NCI-H1436 treated with DMSO at 0.1 percent for 48 hours (cell line): ENCODE measurements around the gene ITGB5.
"Not testable (repeated sequence)": the region's sequence is repeated elsewhere in the genome, so short reads cannot be mapped to it uniquely, and the experiment has no call there.

Experiments
- DNase-seq: peaks from one replicate; lab custom pipeline; 2025; lab: John Stamatoyannopoulos, UW

ITGB5 gene

GRCh38 chr3:124787476-124788195 is 99.5 kb downstream of the ITGB5 start:
- no peak for DNase-seq

GRCh38 chr3:124786511-124787241 is 100.5 kb downstream of the ITGB5 start:
- DNase-seq: no peak

GRCh38 chr3:124785973-124786372 is 101.2 kb downstream of the ITGB5 start:
- DNase-seq: no peak

- DNase-seq: no peak
Measured at GRCh38 chr3:124784686-124785382, 102.3 kb downstream of the ITGB5 start.

- no peak for DNase-seq
Measured at GRCh38 chr3:124783696-124784095, 103.5 kb downstream of the ITGB5 start.

- DNase-seq: not testable (repeated sequence)
Measured at GRCh38 chr3:124782377-124782712, 104.8 kb downstream of the ITGB5 start.

GRCh38 chr3:124781476-124782376 is 105.4 kb downstream of the ITGB5 start:
- no peak for DNase-seq

- no peak for DNase-seq
Measured at GRCh38 chr3:124780761-124781475, 106.2 kb downstream of the ITGB5 start.

- no peak for DNase-seq
Measured at GRCh38 chr3:124780356-124780755, 106.8 kb downstream of the ITGB5 start.

GRCh38 chr3:124779751-124780191 is 107.4 kb downstream of the ITGB5 start:
- DNase-seq: no peak

- no peak for DNase-seq
Measured at GRCh38 chr3:124779116-124779515, 108.0 kb downstream of the ITGB5 start.

GRCh38 chr3:124777762-124778470 is 109.2 kb downstream of the ITGB5 start:
- no peak for DNase-seq

- DNase-seq: no peak
Measured at GRCh38 chr3:124776856-124777255, 110.3 kb downstream of the ITGB5 start.

- no peak for DNase-seq
Measured at GRCh38 chr3:124775877-124776276, 111.3 kb downstream of the ITGB5 start.

GRCh38 chr3:124774841-124775402 is 112.2 kb downstream of the ITGB5 start:
- DNase-seq: no peak

- DNase-seq: no peak
Measured at GRCh38 chr3:124774327-124774718, 112.8 kb downstream of the ITGB5 start.

GRCh38 chr3:124773351-124774326 is 113.5 kb downstream of the ITGB5 start:
- no peak for DNase-seq

GRCh38 chr3:124772081-124772831 is 114.9 kb downstream of the ITGB5 start:
- DNase-seq: no peak
